GM23338 (cell line): ENCODE measurements around the gene GPR143. TPM values are rescaled to one million over a fixed set of nuclear protein-coding genes. Genes with fewer than 3 reads are reported as not detected.

Experiments
- ATAC-seq: fragments of 200-7000 bp; cut with Tn5 transposase; 3 replicates; pipeline ENCODE4 v1.9.1; 2020
- DNase-seq: peaks from one replicate; pipeline ENCODE4 v3.0.0-alpha.2; 2015; ENCODE audit warnings: low spot score
- H2AFZ ChIP-seq: fragments of 200-600 bp; sonication (generic); 2 replicates; pipeline ENCODE4 v1.8.0; 2016; ENCODE audit warnings: antibody characterized with exemption, mild to moderate bottlenecking, moderate library complexity
- H3F3A ChIP-seq: fragments of 200-600 bp; sonication (generic); replicated peaks from 2 replicates; pipeline ENCODE4 v1.8.0; 2017; ENCODE audit warnings: antibody characterized with exemption, mixed run types, low read depth
- H3K27ac ChIP-seq: fragments of 200-600 bp; sonication (generic); 2 replicates; pipeline ENCODE4 v1.6.1; 2016; ENCODE audit warnings: low read depth
- H3K27me3 ChIP-seq: fragments of 200-600 bp; sonication (generic); 2 replicates; pipeline ENCODE4 v1.8.0; 2016; ENCODE audit warnings: mild to moderate bottlenecking, mixed run types, moderate library complexity; ENCODE audit not compliant: insufficient read depth
- H3K36me3 ChIP-seq: fragments of 200-600 bp; sonication (generic); 2 replicates; pipeline ENCODE4 v1.8.0; 2016; ENCODE audit warnings: mild to moderate bottlenecking; ENCODE audit not compliant: insufficient read depth
- H3K4me1 ChIP-seq: fragments of 200-600 bp; sonication (generic); 2 replicates; pipeline ENCODE4 v1.8.0; 2016; ENCODE audit warnings: mild to moderate bottlenecking, moderate library complexity; ENCODE audit not compliant: insufficient read depth
- H3K4me2 ChIP-seq: fragments of 200-600 bp; sonication (generic); 2 replicates; pipeline ENCODE4 v1.7.1; 2017; ENCODE audit warnings: mixed run types
- H3K4me3 ChIP-seq: fragments of 200-600 bp; sonication (generic); 2 replicates; pipeline ENCODE4 v1.6.1; 2016; ENCODE audit warnings: mixed run types
- H3K79me2 ChIP-seq: fragments of 200-600 bp; sonication (generic); replicated peaks from 2 replicates; pipeline ENCODE4 v1.8.0; 2017; ENCODE audit warnings: mild to moderate bottlenecking; ENCODE audit not compliant: insufficient read depth
- H3K9me2 ChIP-seq: fragments of 200-600 bp; sonication (generic); 2 replicates; pipeline ENCODE4 v1.8.0; 2017; ENCODE audit not compliant: insufficient read depth
- H4K20me1 ChIP-seq: fragments of 200-600 bp; sonication (generic); replicated peaks from 2 replicates; pipeline ENCODE4 v1.8.0; 2017; ENCODE audit warnings: mild to moderate bottlenecking; ENCODE audit not compliant: insufficient read depth
- H3K27ac Mint-ChIP-seq: 2 replicates; pipeline ENCODE4 v1.8.0; 2020; ENCODE audit warnings: inconsistent platforms, mild to moderate bottlenecking, moderate library complexity, mixed read lengths
- H3K27me3 Mint-ChIP-seq: 3 replicates; pipeline ENCODE4 v1.8.0; 2022; ENCODE audit warnings: low read depth, mild to moderate bottlenecking, moderate library complexity, mixed read lengths, inconsistent platforms; ENCODE audit not compliant: insufficient read depth, poor library complexity
- H3K36me3 Mint-ChIP-seq: 3 replicates; pipeline ENCODE4 v1.8.0; 2021; ENCODE audit warnings: low read depth, mild to moderate bottlenecking, inconsistent platforms, moderate library complexity, mixed read lengths
- H3K4me1 Mint-ChIP-seq: 3 replicates; pipeline ENCODE4 v1.8.0; 2020; ENCODE audit warnings: mild to moderate bottlenecking, inconsistent platforms, mixed read lengths
- H3K4me3 Mint-ChIP-seq: 3 replicates; pipeline ENCODE4 v1.8.0; 2021; ENCODE audit warnings: moderate library complexity, mild to moderate bottlenecking, inconsistent platforms, mixed read lengths
- H3K9me3 Mint-ChIP-seq: 3 replicates; pipeline ENCODE4 v1.8.0; 2020; ENCODE audit warnings: moderate library complexity, mild to moderate bottlenecking, inconsistent platforms, mixed read lengths
- CREB1 ChIP-seq: fragments of 250-450 bp; sonication (Bioruptor Pico); IDR thresholded peaks from 2 replicates; pipeline ENCODE4 v1.5.0; 2020; ENCODE audit warnings: low read depth, mild to moderate bottlenecking, moderate library complexity
- CTCF ChIP-seq, 2 experiments: fragments of 200-600 bp in 1 of 2; sonication (generic) in 1 of 2; conservative IDR thresholded peaks; 2 replicates each; pipeline versions ENCODE4 v1.5.1 to v1.6.1; 2016 to 2017; ENCODE audit warnings: antibody characterized with exemption in 2 of 2, low read depth in 2 of 2, mild to moderate bottlenecking in 2 of 2, moderate library complexity in 1 of 2
- NANOG ChIP-seq: IDR thresholded peaks from 2 replicates; pipeline ENCODE4 v1.6.1; 2016; ENCODE audit warnings: antibody characterized with exemption, borderline replicate concordance
- POLR2AphosphoS5 ChIP-seq: IDR thresholded peaks from 2 replicates; pipeline ENCODE4 v1.6.1; 2016; ENCODE audit warnings: antibody characterized with exemption, low read depth
- REST ChIP-seq: IDR thresholded peaks from one replicate; pipeline ENCODE4 v1.6.1; 2018; ENCODE audit warnings: antibody characterized with exemption; ENCODE audit not compliant: unreplicated experiment
- STAT1 ChIP-seq: IDR thresholded peaks from one replicate; pipeline ENCODE4 v1.6.1; 2016; ENCODE audit warnings: antibody characterized with exemption; ENCODE audit not compliant: unreplicated experiment
- ZNF114 ChIP-seq: fragments of 250-450 bp; sonication (Bioruptor Pico); IDR thresholded peaks from 2 replicates; pipeline ENCODE4 v1.5.0; 2020; ENCODE audit warnings: mild to moderate bottlenecking, moderate library complexity
- ZNF331 ChIP-seq: fragments of 250-450 bp; sonication (Bioruptor Pico); IDR thresholded peaks from 2 replicates; pipeline ENCODE4 v1.5.0; 2020; ENCODE audit warnings: low read depth, mild to moderate bottlenecking, moderate library complexity
- polyA plus RNA-seq: library from polyadenylated mRNA; unstranded; fragments of >200 nt; fragmentation: Nextera tagmentation; extraction: Ambion mirVana; gene quantifications from 2 replicates; pipeline ENCODE4 v1.2.1, GENCODE V29; 2016
- total RNA-seq: library from RNA; depleted of rRNA; stranded (reverse); fragments of >200 nt; shearing (Covaris generic); gene quantifications from 2 replicates; pipeline ENCODE4 v1.2.3, GENCODE V29; 2014

GPR143 gene
- total and polyA plus RNA-seq, 2 experiments from 2014 or later, result 7.4 to 13.0 TPM

GRCh38 chrX:9786798-9787635 lies 21.4 kb upstream of the GPR143 start (continued):
- TF ChIP-seq ZNF331 (CRISPR knock-in tag) (no peak), CTCF (conservative IDR thresholded peaks at IDR 0.05; ENCODE audit: low read depth in 2 of 2) (no peak), REST (no peak)

- peaks cover 8% of the 10 kb centered on the region; the same call in 1 of the 3 replicates for H3K36me3 Mint-ChIP-seq
- Histone ChIP-seq H3K9me2 (no peaks in the 10 kb centered on the region), H3F3A (no peaks in the 10 kb centered on the region), H3K4me1 (peaks cover 33% of the 10 kb centered on the region), H3K4me2 (peak within 1 kb of the TSS; percentile 90), H2AFZ (no peak within 1 kb of the TSS), H3K27ac (no peak within 1 kb of the TSS), H3K27me3 (peaks cover 13% of the 10 kb centered on the region; the same call in 1 of the 2 replicates), H3K36me3 (no peaks in the 10 kb centered on the region), H4K20me1 (no peaks in the 10 kb centered on the region; the same call in none of the 2 replicates), H3K4me3 (peak within 1 kb of the TSS; percentile 72), H3K79me2 (peaks cover 51% of the 10 kb centered on the region)
- TF ChIP-seq CTCF (conservative IDR thresholded peaks at IDR 0.05; ENCODE audit: low read depth in 2 of 2), result no peak
- TF ChIP-seq ZNF114, result no peak
- no peak for TF ChIP-seq REST
- no peak for TF ChIP-seq CREB1 (CRISPR knock-in tag)
- no peak for TF ChIP-seq NANOG
- no peak for TF ChIP-seq POLR2AphosphoS5
- TF ChIP-seq STAT1, result no peak
- no peaks in the 10 kb centered on the region for H3K9me3 Mint-ChIP-seq
- ATAC-seq (peak; percentile 51), DNase-seq (peak; percentile 52)
- no peak within 1 kb of the TSS for H3K27ac Mint-ChIP-seq
- peak within 1 kb of the TSS; percentile 86 for H3K4me3 Mint-ChIP-seq
- H3K4me1 Mint-ChIP-seq, result peaks cover 31% of the 10 kb centered on the region
- H3K27me3 Mint-ChIP-seq, result peaks cover 14% of the 10 kb centered on the region
These were observed 20.5 kb upstream of the GPR143 start, which contains the start of gene SHROOM2 for GRCh38 chrX:9785944-9786797. TSS of gene SHROOM2 (plus strand) at chrX:9786429. CDS start at chrX:9786546, 117 bp downstream.
